SU-DHL-6 (cell line): Measurements from ENCODE around the gene CLCN1.

Experiments used
- CTCF ChIP-seq: fragments of 200-600 bp; sonication (generic); IDR thresholded peaks from one replicate; pipeline ENCODE4 v1.5.1; 2017; ENCODE audit warnings: antibody characterized with exemption, mild to moderate bottlenecking, low read length, moderate library complexity; ENCODE audit not compliant: insufficient read depth, poor library complexity, severe bottlenecking
- EZH2phosphoT487 ChIP-seq: fragments of 200-600 bp; sonication (generic), shearing (Covaris generic); conservative IDR thresholded peaks from 2 replicates; pipeline ENCODE4 v1.6.1; 2018; ENCODE audit warnings: mild to moderate bottlenecking, antibody characterized with exemption, low read length, moderate library complexity, mixed read lengths

DNA sequence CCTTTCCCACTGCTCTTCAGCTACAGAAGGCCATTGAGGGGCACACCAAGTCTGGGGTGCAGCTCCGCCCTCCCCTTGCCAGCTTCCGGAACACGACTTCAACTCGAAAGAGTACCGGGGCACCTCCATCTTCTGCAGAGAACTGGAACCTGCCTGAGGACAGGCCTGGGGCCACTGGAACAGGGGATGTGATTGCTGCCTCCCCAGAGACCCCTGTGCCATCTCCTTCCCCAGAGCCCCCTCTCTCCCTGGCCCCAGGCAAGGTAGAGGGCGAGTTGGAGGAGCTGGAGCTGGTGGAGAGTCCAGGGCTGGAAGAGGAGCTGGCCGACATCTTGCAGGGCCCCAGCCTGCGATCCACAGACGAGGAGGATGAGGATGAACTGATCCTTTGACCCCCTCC is 35.7 kb downstream of the CLCN1 start:
- TF ChIP-seq CTCF = no peak
- no peak for TF ChIP-seq EZH2phosphoT487
